Sigmoid colon (tissue), 4 donors: ENCODE data around the gene PREX1.

Experiments used
- CTCF ChIP-seq, 4 experiments: fragments of 450-650 bp in 3 of 4; fragments of 200-600 bp in 1 of 4; IDR thresholded peaks; one replicate each; pipeline ENCODE4 v1.5.1; 2016 to 2019; ENCODE audit warnings: antibody characterized with exemption in 4 of 4, mild to moderate bottlenecking in 3 of 4, moderate library complexity in 2 of 4
- POLR2A ChIP-seq, 2 donors: fragments of 450-650 bp; IDR thresholded peaks; one replicate each; pipeline ENCODE4 v1.6.1; 2016; ENCODE audit warnings: antibody characterized with exemption in 2 of 2, mild to moderate bottlenecking in 2 of 2, moderate library complexity in 2 of 2
- POLR2AphosphoS5 ChIP-seq, 4 donors: sonication (generic); formaldehyde crosslinking; IDR thresholded peaks; one replicate each; pipeline ENCODE4 v1.6.1; 2017; ENCODE audit warnings: antibody characterized with exemption in 4 of 4

DNA sequence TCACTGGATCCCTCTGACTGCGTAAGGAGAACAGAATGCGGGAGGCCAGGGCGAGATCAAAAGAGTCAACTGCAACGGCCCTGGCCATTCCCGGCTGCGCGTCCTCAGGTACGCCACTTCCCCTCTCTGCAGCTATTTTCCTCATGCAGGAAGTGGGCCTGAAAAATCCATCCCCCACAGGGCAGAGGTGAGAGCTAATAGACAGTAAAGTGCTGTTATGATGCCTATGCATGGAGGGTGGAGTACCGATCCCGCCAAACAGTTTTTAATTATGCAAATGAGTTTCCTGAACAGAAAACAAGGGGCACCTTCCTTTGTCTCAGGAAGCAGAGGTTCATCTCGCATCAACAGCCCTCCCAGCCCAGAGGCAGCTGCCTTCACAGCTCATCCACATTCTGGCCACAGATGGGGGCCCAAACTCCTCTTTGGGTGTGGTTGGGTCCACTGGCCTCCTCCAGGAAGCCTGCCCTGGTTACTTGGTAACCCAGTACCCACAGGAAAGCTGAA, 9.3 kb downstream of the PREX1 start:
- TF ChIP-seq POLR2AphosphoS5 (IDR thresholded peaks at IDR 0.05) (no peak), CTCF (IDR thresholded peaks at IDR 0.05) (no peak), POLR2A (IDR thresholded peaks at IDR 0.05) (no peak)
